ENCODE data around the gene ST8SIA5. TPM values are rescaled to one million over a fixed set of nuclear protein-coding genes. Genes with fewer than 3 reads are reported as not detected.

The ST8SIA5 gene
- total and polyA plus RNA-seq, 2 of the 13 experiments (the other 11 are each of a cell fraction or from before 2014, with no cell fraction given): 0.07 to 0.20 TPM

- WGBS (ENCODE audit: low lambda C conversion rate): 0% methylated on average over 2 of the region's 3 CpGs
- H3K27ac ChIP-seq (ENCODE audit: extremely low read length, insufficient read depth, low read length): no peak overlapping the region
- no peaks in the 10 kb centered on the region for H3K4me1 ChIP-seq (ENCODE audit: insufficient read depth, low read length)
- no peak overlapping the region for H3K9ac ChIP-seq (ENCODE audit: insufficient read depth, low read depth, low read length)
- FAIRE-seq (no peak), ATAC-seq (no peak), DNase-seq (ENCODE audit: low spot score) (no peak)
- intact Hi-C loops (cut with micrococcal nuclease; ENCODE audit: unreplicated experiment): no loop called here
- H3K36me3 ChIP-seq (replicated peaks in 1 of 2; ENCODE audit: control insufficient read depth in 1 of 2, insufficient read depth in 2 of 2, low read length in 2 of 2): no peaks in the 10 kb centered on the region
- in situ Hi-C loops (cut with HindIII; ENCODE audit: extremely low pct_ligation_motif_present, low pct_unique_long_range_greater_than_20kb): no loop called here
- no peaks in the 10 kb centered on the region for H4K20me1 ChIP-seq (ENCODE audit: insufficient read depth, low read length)
- no peaks in the 10 kb centered on the region for H3K79me2 ChIP-seq (ENCODE audit: insufficient read depth, low read length)
- TF ChIP-seq TOE1 (CRISPR knock-in tag; IDR thresholded peaks at IDR 0.05) (no peak), ZNF33A (CRISPR knock-in tag; IDR thresholded peaks at IDR 0.05; ENCODE audit: borderline replicate concordance) (no peak), ZNF331 (CRISPR knock-in tag; IDR thresholded peaks at IDR 0.05) (no peak), ZNF780A (CRISPR knock-in tag; IDR thresholded peaks at IDR 0.05) (no peak), GATAD2A (CRISPR knock-in tag; IDR thresholded peaks at IDR 0.05) (no peak), ZNF878 (CRISPR knock-in tag; IDR thresholded peaks at IDR 0.05) (no peak), LCORL (IDR thresholded peaks at IDR 0.05) (no peak), LCORL (CRISPR knock-in tag; IDR thresholded peaks at IDR 0.05) (no peak), NRL (CRISPR knock-in tag; IDR thresholded peaks at IDR 0.05; ENCODE audit: borderline replicate concordance) (no peak), CCAR2 (optimal IDR thresholded peaks at IDR 0.05; ENCODE audit: low read depth, low read length) (no peak), KDM6A (CRISPR knock-in tag; IDR thresholded peaks at IDR 0.05; ENCODE audit: low read depth) (no peak), HIVEP1 (CRISPR knock-in tag; IDR thresholded peaks at IDR 0.05) (no peak), CEBPZ (IDR thresholded peaks at IDR 0.05; ENCODE audit: low read length) (no peak)
- TF ChIP-seq, protein P1, sequence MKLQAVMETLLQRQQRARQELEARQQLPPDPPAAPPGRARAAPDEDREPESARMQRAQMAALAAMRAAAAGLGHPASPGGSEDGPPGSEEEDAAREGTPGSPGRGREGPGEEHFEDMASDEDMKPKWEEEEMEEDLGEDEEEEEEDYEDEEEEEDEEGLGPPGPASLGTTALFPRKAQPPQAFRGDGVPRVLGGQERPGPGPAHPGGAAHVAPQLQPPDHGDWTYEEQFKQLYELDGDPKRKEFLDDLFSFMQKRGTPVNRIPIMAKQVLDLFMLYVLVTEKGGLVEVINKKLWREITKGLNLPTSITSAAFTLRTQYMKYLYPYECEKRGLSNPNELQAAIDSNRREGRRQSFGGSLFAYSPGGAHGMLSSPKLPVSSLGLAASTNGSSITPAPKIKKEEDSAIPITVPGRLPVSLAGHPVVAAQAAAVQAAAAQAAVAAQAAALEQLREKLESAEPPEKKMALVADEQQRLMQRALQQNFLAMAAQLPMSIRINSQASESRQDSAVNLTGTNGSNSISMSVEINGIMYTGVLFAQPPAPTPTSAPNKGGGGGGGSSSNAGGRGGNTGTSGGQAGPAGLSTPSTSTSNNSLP (IDR thresholded peaks at IDR 0.05; ENCODE audit: low read depth, low read length): no peak
- POLR2A ChIA-PET: no interaction called here
- H3K27me3 ChIP-seq (ENCODE audit: control insufficient read depth in 1 of 2, insufficient read depth in 2 of 2, low read length in 2 of 2): peaks cover 2 to 4% of the 10 kb centered on the region in 2 experiments; a peak in 2 of 5 replicates
- H3K4me3 ChIP-seq (replicated peaks in 1 of 3; ENCODE audit: insufficient read depth in 1 of 3, low read depth in 2 of 3, low read length in 3 of 3): no peak overlapping the region
- no peak overlapping the region for H2AFZ ChIP-seq (ENCODE audit: low read length)
- no peak overlapping the region for H3K4me2 ChIP-seq (ENCODE audit: low read depth, low read length)
- no peaks in the 10 kb centered on the region for H3K9me3 ChIP-seq (ENCODE audit: low read length)
- no TSS peak for BruUV-seq (replicated peaks)
- CTCF ChIA-PET (ENCODE audit: low intra/inter-chr PET ratio, low total read pairs): no interaction called here
Measured at GRCh38 chr18:46696268-46696667, 60.6 kb downstream of the ST8SIA5 start.
